PC-9 (cell line): Measurements from ENCODE around the gene GCLM. TPM values are rescaled to one million over a fixed set of nuclear protein-coding genes. Genes with fewer than 3 reads are reported as not detected.
A peak's percentile ranks its signal among the peaks of the same experiment; 100 is the strongest.

ENCODE experiments used
- BruUV-seq: library from RNA; stranded (reverse); fragments of 400-500 nt; replicated peaks from 2 replicates; lab custom pipeline; 2021; lab: Mats Ljungman, UMichigan
- CTCF ChIA-PET: fragments of 300-600 bp; sonication (Branson Sonifier 250); formaldehyde crosslinking; loops from one replicate; lab custom pipeline; 2022; ENCODE audit warnings: antibody characterized with exemption; lab: Charles Lee
- POLR2A ChIA-PET: fragments of 300-600 bp; sonication (Branson Sonifier 250); formaldehyde crosslinking; loops from one replicate; lab custom pipeline; 2022; ENCODE audit warnings: antibody characterized with exemption; ENCODE audit not compliant: unreplicated experiment; lab: Charles Lee
- DNase-seq, 2 experiments: peaks; one replicate each; pipeline versions ENCODE4 v3.0.0 to v3.0.0-alpha.2; 2015 to 2022; ENCODE audit warnings: mixed read lengths in 1 of 2
- H2AFZ ChIP-seq: fragments of 200-600 bp; sonication (generic); 2 replicates; pipeline ENCODE4 v1.8.1; 2017; ENCODE audit warnings: antibody characterized with exemption
- H3F3A ChIP-seq: fragments of 200-600 bp; sonication (generic); 2 replicates; pipeline ENCODE4 v1.8.1; 2017; ENCODE audit warnings: antibody characterized with exemption, mild to moderate bottlenecking, low read depth; ENCODE audit not compliant: insufficient read depth
- H3K27ac ChIP-seq: fragments of 200-600 bp; sonication (generic); 2 replicates; pipeline ENCODE4 v1.6.1; 2016; ENCODE audit warnings: mixed run types
- H3K27me3 ChIP-seq: fragments of 200-600 bp; sonication (generic); 2 replicates; pipeline ENCODE4 v1.6.1; 2016; ENCODE audit warnings: low read depth, mixed run types; ENCODE audit not compliant: insufficient read depth
- H3K36me3 ChIP-seq: fragments of 200-600 bp; sonication (generic); 2 replicates; pipeline ENCODE4 v1.6.1; 2016; ENCODE audit warnings: low read depth, mixed run types
- H3K4me1 ChIP-seq: fragments of 200-600 bp; sonication (generic); replicated peaks from 2 replicates; pipeline ENCODE4 v1.6.1; 2016; ENCODE audit warnings: mixed run types; ENCODE audit not compliant: insufficient read depth
- H3K4me2 ChIP-seq: fragments of 200-600 bp; sonication (generic); 2 replicates; pipeline ENCODE4 v1.6.1; 2017; ENCODE audit warnings: mixed run types
- H3K4me3 ChIP-seq: fragments of 200-600 bp; sonication (generic); 2 replicates; pipeline ENCODE4 v1.6.1; 2016; ENCODE audit warnings: mixed run types
- H3K79me2 ChIP-seq: fragments of 200-600 bp; sonication (generic); 2 replicates; pipeline ENCODE4 v1.6.1; 2017; ENCODE audit warnings: low read depth, mixed run types
- H3K9me2 ChIP-seq: fragments of 200-600 bp; sonication (generic); 2 replicates; pipeline ENCODE4 v1.8.1; 2017; ENCODE audit warnings: mild to moderate bottlenecking; ENCODE audit not compliant: insufficient read depth
- H3K9me3 ChIP-seq: fragments of 200-600 bp; sonication (generic); 2 replicates; pipeline ENCODE4 v1.8.1; 2016; ENCODE audit warnings: low read depth; ENCODE audit not compliant: insufficient read depth
- H4K20me1 ChIP-seq: fragments of 200-600 bp; sonication (generic); 2 replicates; pipeline ENCODE4 v1.8.1; 2017; ENCODE audit not compliant: insufficient read depth
- EZH2 ChIP-seq: fragments of 200-600 bp; sonication (generic); IDR thresholded peaks from 2 replicates; pipeline ENCODE4 v1.8.0; 2017; ENCODE audit warnings: antibody characterized with exemption, low read depth
- intact Hi-C: fragments of 100-400 bp; cut with micrococcal nuclease; formaldehyde crosslinking; loops from one replicate; pipeline ENCODE4 v1.10.0; 2022; ENCODE audit not compliant: unreplicated experiment
- total RNA-seq: library from RNA; stranded (reverse); gene quantifications from 2 replicates; pipeline ENCODE4 v1.2.3, GENCODE V29; 2021
- TF ChIP-seq, protein P1 (sequence below): fragments of 200-600 bp; sonication (generic); conservative IDR thresholded peaks from 2 replicates; pipeline ENCODE4 v1.6.1; 2017; ENCODE audit warnings: mixed run types, antibody characterized with exemption, mild to moderate bottlenecking, moderate library complexity

GCLM gene
- total RNA-seq, 1 experiment from 2014 or later, result 270 TPM

DNA sequence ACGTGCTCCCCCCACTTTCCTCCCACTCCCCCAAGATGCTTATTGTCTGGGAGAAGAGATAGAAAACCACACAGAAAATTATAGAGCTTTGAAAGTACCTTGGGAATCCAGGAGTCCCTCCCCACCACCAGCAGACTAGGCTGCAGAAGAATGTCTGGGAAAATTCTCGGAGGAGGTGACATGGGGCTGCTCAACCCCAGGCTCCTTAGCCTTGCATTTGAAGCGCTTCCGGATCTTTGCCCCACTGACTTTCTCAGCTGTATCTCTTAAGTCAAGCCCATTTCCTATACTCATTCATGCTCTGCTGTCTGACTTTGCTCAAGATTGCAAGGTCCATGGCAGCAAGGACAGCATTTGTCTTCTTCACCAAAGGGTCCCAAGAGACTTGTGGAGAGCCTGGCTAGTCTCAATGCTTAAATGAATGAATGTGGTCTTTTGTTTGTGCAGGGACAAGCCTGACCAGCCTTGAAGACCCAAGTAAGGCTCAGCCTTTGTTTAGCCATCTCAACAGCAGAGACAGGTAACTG lies 68.2 kb downstream of the GCLM start:
- Histone ChIP-seq H3K4me3 (no peak overlapping the region), H3K4me1 (peaks cover 49% of the 10 kb centered on the region), H3K27me3 (no peaks in the 10 kb centered on the region), H3K27ac (no peak overlapping the region), H3K36me3 (0 out of 2 replicates have a peak, but pooled peaks cover 5% of the 10 kb centered on the region), H3F3A (peaks cover 23% of the 10 kb centered on the region), H4K20me1 (no peaks in the 10 kb centered on the region), H3K9me2 (no peaks in the 10 kb centered on the region), H3K9me3 (peaks cover 5% of the 10 kb centered on the region), H3K79me2 (peaks cover 15% of the 10 kb centered on the region), H3K4me2 (no peak overlapping the region), H2AFZ (no peak overlapping the region)
- DNase-seq, result no peak
- no peak for TF ChIP-seq EZH2
- TF ChIP-seq, protein P1, sequence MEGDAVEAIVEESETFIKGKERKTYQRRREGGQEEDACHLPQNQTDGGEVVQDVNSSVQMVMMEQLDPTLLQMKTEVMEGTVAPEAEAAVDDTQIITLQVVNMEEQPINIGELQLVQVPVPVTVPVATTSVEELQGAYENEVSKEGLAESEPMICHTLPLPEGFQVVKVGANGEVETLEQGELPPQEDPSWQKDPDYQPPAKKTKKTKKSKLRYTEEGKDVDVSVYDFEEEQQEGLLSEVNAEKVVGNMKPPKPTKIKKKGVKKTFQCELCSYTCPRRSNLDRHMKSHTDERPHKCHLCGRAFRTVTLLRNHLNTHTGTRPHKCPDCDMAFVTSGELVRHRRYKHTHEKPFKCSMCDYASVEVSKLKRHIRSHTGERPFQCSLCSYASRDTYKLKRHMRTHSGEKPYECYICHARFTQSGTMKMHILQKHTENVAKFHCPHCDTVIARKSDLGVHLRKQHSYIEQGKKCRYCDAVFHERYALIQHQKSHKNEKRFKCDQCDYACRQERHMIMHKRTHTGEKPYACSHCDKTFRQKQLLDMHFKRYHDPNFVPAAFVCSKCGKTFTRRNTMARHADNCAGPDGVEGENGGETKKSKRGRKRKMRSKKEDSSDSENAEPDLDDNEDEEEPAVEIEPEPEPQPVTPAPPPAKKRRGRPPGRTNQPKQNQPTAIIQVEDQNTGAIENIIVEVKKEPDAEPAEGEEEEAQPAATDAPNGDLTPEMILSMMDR, result no peak
- POLR2A ChIA-PET, result interaction anchor here (0.9 kb wide), 1 partner anchor 22 kb away, joined by 5 read pairs; no protein-coding TSS in a partner anchor
- intact Hi-C loops, result no loop called here
- BruUV-seq, result no TSS peak
- CTCF ChIA-PET, result interaction anchor here (0.6 kb wide), 1 partner anchor 55 kb away, joined by 3 read pairs; no protein-coding TSS in a partner anchor

DNA sequence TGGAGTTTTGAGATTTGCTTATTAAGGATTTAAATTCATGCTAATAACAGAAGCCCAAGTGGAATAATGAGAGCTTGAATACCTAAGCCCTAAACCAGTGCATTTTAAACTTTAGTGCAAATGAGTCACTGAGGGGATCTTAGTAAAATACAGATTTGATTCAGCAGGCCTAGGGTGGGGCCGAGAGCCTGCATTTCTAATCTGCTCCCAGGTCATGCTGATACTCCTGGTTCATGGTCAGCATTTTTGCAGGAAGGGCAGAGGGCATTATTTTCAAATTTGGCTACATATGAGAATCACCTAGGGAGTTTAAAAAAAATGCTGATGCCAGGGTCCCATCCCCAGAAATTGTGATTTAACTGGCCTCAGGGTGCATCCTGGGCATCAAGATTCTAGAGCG lies 69.5 kb downstream of the GCLM start:
- intact Hi-C loops, result no loop called here

DNA sequence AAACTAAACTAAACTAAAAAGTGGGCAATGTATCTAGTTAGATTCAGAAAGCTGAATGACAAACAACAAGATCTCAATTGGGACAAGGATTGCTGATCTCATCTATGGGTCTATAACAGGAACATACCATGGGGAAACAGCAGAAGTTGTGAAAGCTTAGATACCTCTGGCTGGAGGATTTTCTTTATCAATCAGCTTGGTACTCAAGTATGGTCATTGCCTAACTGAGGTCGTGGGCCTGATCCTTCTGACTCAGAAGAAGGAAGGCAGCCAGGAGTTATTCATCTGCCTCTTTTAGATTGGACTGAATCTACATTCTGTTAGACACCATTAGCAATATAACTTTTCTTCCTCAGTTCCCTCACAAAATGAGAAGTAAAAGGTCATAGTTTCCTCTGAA lies 69.9 kb downstream of the GCLM start:
- H3K9me3 ChIP-seq, result peaks cover 5% of the 10 kb centered on the region
- intact Hi-C loops, result no loop called here
- H3K79me2 ChIP-seq, result peaks cover 6% of the 10 kb centered on the region; the same call in 1 of the 2 replicates
- H3K4me2 ChIP-seq, result peak overlapping the region; percentile 1; the same call in 1 of the 2 replicates
- ChIA-PET CTCF (no interaction called here), POLR2A (interaction anchor here (0.7 kb wide), 1 partner anchor 137 kb away, joined by 6 read pairs; no protein-coding TSS in a partner anchor)
- peaks cover 34% of the 10 kb centered on the region for H3K4me1 ChIP-seq
- peak overlapping the region; percentile 1; the same call in 1 of the 2 replicates for H3K27ac ChIP-seq
- no peaks in the 10 kb centered on the region for H3K9me2 ChIP-seq
- H3F3A ChIP-seq, result 0 out of 2 replicates have a peak, but pooled peaks cover 6% of the 10 kb centered on the region
- no peak overlapping the region for H3K4me3 ChIP-seq
- no peak overlapping the region for H2AFZ ChIP-seq
- peak in 1 of 2 experiments; percentile 34 for DNase-seq
- TF ChIP-seq EZH2, result no peak
- TF ChIP-seq, protein P1, result no peak
- H3K36me3 ChIP-seq, result 0 out of 2 replicates have a peak, but pooled peaks cover 5% of the 10 kb centered on the region
- no peaks in the 10 kb centered on the region for H3K27me3 ChIP-seq
- no peaks in the 10 kb centered on the region for H4K20me1 ChIP-seq
- BruUV-seq, result no TSS peak

More for the DNA sequence above, 69.5 kb downstream of the GCLM start:
- H3K4me3 ChIP-seq, result no peak overlapping the region
- ChIA-PET POLR2A (no interaction called here), CTCF (no interaction called here)
- H2AFZ ChIP-seq, result no peak overlapping the region
- peaks cover 5% of the 10 kb centered on the region for H3K9me3 ChIP-seq
- DNase-seq, result peak in 1 of 2 experiments; percentile 32
- no peaks in the 10 kb centered on the region for H3K9me2 ChIP-seq
- H3K27ac ChIP-seq, result peak overlapping the region; percentile 1; the same call in 1 of the 2 replicates
- peaks cover 39% of the 10 kb centered on the region for H3K4me1 ChIP-seq
- peaks cover 11% of the 10 kb centered on the region for H3K79me2 ChIP-seq
- peak overlapping the region; percentile 1; the same call in 1 of the 2 replicates for H3K4me2 ChIP-seq
- 0 out of 2 replicates have a peak, but pooled peaks cover 5% of the 10 kb centered on the region for H3K36me3 ChIP-seq
- no peaks in the 10 kb centered on the region for H4K20me1 ChIP-seq
- no peak for TF ChIP-seq EZH2
- TF ChIP-seq, protein P1, result no peak
- H3K27me3 ChIP-seq, result no peaks in the 10 kb centered on the region
- H3F3A ChIP-seq, result peaks cover 11% of the 10 kb centered on the region; the same call in 1 of the 2 replicates
- BruUV-seq, result no TSS peak
